Ovary (tissue), 3 donors: ENCODE results near the gene PRSS1.

Experiments used
- POLR2A ChIP-seq: fragments of 450-650 bp; IDR thresholded peaks from one replicate; pipeline ENCODE4 v1.6.1; 2017; ENCODE audit warnings: antibody characterized with exemption, mild to moderate bottlenecking, moderate library complexity
- TF ChIP-seq, protein P1 (sequence below), 3 donors: fragments of 450-650 bp in 2 of 3; fragments of 200-600 bp in 1 of 3; IDR thresholded peaks; one replicate each; pipeline versions ENCODE4 v1.5.1 to v1.8.0; 2016 to 2022; ENCODE audit warnings: antibody characterized with exemption in 3 of 3, mild to moderate bottlenecking in 1 of 3
- donor health status: DM: no; HTN: no; CAD: no.

GRCh38 chr7:142797391-142798377 lies 48.4 kb downstream of the PRSS1 start:
- TF ChIP-seq, protein P1, sequence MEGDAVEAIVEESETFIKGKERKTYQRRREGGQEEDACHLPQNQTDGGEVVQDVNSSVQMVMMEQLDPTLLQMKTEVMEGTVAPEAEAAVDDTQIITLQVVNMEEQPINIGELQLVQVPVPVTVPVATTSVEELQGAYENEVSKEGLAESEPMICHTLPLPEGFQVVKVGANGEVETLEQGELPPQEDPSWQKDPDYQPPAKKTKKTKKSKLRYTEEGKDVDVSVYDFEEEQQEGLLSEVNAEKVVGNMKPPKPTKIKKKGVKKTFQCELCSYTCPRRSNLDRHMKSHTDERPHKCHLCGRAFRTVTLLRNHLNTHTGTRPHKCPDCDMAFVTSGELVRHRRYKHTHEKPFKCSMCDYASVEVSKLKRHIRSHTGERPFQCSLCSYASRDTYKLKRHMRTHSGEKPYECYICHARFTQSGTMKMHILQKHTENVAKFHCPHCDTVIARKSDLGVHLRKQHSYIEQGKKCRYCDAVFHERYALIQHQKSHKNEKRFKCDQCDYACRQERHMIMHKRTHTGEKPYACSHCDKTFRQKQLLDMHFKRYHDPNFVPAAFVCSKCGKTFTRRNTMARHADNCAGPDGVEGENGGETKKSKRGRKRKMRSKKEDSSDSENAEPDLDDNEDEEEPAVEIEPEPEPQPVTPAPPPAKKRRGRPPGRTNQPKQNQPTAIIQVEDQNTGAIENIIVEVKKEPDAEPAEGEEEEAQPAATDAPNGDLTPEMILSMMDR (IDR thresholded peaks at IDR 0.05): no peak
- TF ChIP-seq POLR2A: no peak
